Measurements from ENCODE around the gene G3BP2. TPM values are rescaled to one million over a fixed set of nuclear protein-coding genes. Genes with fewer than 3 reads are reported as not detected.

Gene G3BP2
- total and polyA plus RNA-seq, 9 of the 15 experiments (the other 6 are each of a cell fraction or from before 2014, with no cell fraction given): 25.2 to 222 (median 130) TPM

- no peak for TF ChIP-seq SP2 (IDR thresholded peaks at IDR 0.05; ENCODE audit: extremely low read depth, low read depth, low read length, poor library complexity, severe bottlenecking)
- no peak for TF ChIP-seq ZBTB2 (IDR thresholded peaks at IDR 0.05)
- TF ChIP-seq FIP1L1 (IDR thresholded peaks at IDR 0.05; ENCODE audit: low read depth, low read length, poor library complexity, severe bottlenecking): no peak
- TF ChIP-seq PRDM10 (IDR thresholded peaks at IDR 0.05; ENCODE audit: partially characterized antibody): no peak
- no peak for TF ChIP-seq EP400 (IDR thresholded peaks at IDR 0.05)
- TF ChIP-seq HMBOX1 (IDR thresholded peaks at IDR 0.05): peak; percentile 53; the same call in 1 of the 2 replicates
- TF ChIP-seq ZNF253 (CRISPR knock-in tag; conservative IDR thresholded peaks at IDR 0.05): no peak
- TF ChIP-seq FOSL1 (tag; conservative IDR thresholded peaks at IDR 0.05): peak; percentile 51; the same call in 1 of the 2 replicates
- TF ChIP-seq CEBPG (CRISPR knock-in tag; IDR thresholded peaks at IDR 0.05): no peak; the same call in 1 of the 2 replicates
- TF ChIP-seq CEBPG (tag; conservative IDR thresholded peaks at IDR 0.05 in 1 of 2, IDR thresholded peaks at IDR 0.05 in 1 of 2): peak in 1 of 2 experiments; percentile 83; a peak in 2 of 4 replicates
- no peak for TF ChIP-seq E2F1 (CRISPR knock-in tag; IDR thresholded peaks at IDR 0.05)
- no peak for TF ChIP-seq RHOXF2B (CRISPR knock-in tag; conservative IDR thresholded peaks at IDR 0.05)
- no peak for TF ChIP-seq LCOR (CRISPR knock-in tag; IDR thresholded peaks at IDR 0.05)
- TF ChIP-seq ZNF79 (CRISPR knock-in tag; IDR thresholded peaks at IDR 0.05; ENCODE audit: low read depth): no peak
- TF ChIP-seq RBM15 (IDR thresholded peaks at IDR 0.05; ENCODE audit: insufficient read depth, low read length): no peak
- TF ChIP-seq E4F1 (CRISPR knock-in tag; IDR thresholded peaks at IDR 0.05; ENCODE audit: borderline replicate concordance): no peak
- TF ChIP-seq ATF7 (IDR thresholded peaks at IDR 0.05): no peak
Observed at GRCh38 chr4:75666299-75666698, 6.9 kb downstream of the G3BP2 start (continued).

Measured in K562 (cell line).